VCaP (cell line): Measurements from ENCODE around the gene RAD51B.

Source experiments
- H3K27ac ChIP-seq: fragments of 450-650 bp; 2 replicates; pipeline ENCODE4 v1.5.1; 2017
- TF ChIP-seq, protein P1 (sequence below): fragments of 450-650 bp; conservative IDR thresholded peaks from 2 replicates; pipeline ENCODE4 v1.5.1; 2017; ENCODE audit warnings: mild to moderate bottlenecking, moderate library complexity

RAD51B gene

DNA sequence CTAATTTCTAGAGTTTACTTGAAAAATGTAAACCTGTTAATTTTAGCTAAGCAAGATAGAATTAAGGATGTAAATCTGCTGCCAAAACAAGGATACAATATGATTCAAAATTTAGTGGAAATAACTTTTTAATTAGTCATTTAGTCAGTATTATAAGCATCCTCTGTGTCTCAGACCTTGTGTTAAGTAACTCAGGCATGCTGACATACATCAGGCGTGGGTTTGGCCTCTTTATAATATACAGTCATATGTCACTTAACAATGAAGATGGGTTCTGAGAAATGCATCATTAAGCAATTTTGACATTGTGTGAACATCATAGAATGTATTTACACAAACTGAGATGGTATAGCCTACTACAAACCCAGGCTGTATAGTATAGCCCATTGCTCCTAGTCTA, 586.4 kb downstream of the RAD51B start:
- H3K27ac ChIP-seq: no peak overlapping the region
- TF ChIP-seq, protein P1, sequence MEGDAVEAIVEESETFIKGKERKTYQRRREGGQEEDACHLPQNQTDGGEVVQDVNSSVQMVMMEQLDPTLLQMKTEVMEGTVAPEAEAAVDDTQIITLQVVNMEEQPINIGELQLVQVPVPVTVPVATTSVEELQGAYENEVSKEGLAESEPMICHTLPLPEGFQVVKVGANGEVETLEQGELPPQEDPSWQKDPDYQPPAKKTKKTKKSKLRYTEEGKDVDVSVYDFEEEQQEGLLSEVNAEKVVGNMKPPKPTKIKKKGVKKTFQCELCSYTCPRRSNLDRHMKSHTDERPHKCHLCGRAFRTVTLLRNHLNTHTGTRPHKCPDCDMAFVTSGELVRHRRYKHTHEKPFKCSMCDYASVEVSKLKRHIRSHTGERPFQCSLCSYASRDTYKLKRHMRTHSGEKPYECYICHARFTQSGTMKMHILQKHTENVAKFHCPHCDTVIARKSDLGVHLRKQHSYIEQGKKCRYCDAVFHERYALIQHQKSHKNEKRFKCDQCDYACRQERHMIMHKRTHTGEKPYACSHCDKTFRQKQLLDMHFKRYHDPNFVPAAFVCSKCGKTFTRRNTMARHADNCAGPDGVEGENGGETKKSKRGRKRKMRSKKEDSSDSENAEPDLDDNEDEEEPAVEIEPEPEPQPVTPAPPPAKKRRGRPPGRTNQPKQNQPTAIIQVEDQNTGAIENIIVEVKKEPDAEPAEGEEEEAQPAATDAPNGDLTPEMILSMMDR: no peak

DNA sequence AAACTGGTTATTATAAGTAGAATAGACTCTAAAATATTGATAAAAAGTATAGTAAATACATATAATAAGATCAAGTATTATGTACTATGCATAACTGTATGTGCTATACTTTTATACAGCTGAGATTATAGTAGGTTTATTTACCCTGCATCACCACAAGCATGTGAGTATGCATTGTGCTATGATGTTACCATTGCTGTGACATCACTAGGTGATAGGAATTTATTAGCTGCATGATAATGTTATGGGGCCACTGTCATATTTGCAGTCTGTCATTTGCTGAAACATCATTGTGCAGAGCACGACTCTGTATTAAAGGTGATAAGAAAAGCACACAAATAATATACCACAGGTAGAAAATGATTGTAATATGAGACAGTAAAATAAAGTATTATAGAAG, 587.7 kb downstream of the RAD51B start:
- H3K27ac ChIP-seq: peak overlapping the region; percentile 47
- TF ChIP-seq, protein P1: no peak

DNA sequence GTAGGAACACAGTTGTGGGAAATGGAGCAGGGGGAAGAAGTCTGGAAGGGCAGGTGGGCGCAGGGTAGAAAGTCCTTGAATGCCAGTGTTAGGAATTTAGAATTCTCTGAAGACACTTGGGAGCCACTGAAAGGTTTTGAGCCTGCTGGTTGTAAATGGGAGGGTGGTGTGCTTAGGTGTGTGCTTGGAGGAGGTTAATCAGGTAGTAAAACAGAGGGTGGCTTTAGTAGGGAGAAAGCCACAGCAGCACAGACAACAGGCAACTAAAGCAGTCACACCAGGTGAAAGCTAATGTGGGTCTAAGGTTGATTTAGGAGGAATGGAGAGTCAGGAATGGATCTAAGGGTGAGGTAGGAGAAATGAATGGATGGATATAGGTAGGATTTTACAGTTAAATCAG, 588.2 kb downstream of the RAD51B start:
- TF ChIP-seq, protein P1: no peak
- H3K27ac ChIP-seq: peak overlapping the region; percentile 47

DNA sequence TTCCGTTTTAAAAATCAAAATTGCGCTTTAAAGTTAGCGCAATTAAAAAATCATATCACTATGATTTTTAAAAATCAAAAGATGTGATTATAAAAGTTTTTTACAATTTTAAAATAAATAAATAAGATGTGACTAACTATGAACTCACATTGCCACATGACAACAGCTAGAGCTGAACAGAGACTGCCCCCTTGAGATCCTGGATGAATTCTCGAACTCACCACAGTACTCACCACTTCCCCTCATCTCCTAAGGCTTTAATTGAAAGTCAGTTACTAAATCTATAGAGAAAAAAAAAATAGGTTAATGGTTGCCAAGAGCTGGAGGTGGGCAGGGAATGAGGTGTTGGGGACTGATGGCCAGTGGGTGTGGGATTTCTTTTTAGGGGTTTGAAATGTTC, 589.1 kb downstream of the RAD51B start:
- TF ChIP-seq, protein P1: no peak
- no peak overlapping the region for H3K27ac ChIP-seq

DNA sequence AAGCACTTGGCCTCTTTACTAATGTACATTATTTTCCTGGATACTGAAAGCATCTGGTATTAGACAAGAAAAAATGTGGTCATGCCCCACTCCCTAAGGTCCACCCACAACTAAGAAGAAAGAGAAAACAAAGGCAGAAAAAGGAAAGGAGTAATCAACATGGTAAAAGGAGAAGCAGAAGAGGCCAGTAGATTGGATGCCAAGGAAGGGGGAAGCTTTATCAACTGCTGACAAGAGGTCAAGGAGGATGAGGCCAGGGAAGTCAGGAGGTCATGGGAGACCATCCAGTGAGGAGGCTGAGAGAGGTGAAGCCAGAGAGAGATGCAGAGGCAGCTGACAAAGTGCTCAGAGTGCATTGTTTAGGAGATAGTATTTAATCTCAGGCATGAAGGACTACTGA, 589.8 kb downstream of the RAD51B start:
- TF ChIP-seq, protein P1: no peak
- no peak overlapping the region for H3K27ac ChIP-seq

DNA sequence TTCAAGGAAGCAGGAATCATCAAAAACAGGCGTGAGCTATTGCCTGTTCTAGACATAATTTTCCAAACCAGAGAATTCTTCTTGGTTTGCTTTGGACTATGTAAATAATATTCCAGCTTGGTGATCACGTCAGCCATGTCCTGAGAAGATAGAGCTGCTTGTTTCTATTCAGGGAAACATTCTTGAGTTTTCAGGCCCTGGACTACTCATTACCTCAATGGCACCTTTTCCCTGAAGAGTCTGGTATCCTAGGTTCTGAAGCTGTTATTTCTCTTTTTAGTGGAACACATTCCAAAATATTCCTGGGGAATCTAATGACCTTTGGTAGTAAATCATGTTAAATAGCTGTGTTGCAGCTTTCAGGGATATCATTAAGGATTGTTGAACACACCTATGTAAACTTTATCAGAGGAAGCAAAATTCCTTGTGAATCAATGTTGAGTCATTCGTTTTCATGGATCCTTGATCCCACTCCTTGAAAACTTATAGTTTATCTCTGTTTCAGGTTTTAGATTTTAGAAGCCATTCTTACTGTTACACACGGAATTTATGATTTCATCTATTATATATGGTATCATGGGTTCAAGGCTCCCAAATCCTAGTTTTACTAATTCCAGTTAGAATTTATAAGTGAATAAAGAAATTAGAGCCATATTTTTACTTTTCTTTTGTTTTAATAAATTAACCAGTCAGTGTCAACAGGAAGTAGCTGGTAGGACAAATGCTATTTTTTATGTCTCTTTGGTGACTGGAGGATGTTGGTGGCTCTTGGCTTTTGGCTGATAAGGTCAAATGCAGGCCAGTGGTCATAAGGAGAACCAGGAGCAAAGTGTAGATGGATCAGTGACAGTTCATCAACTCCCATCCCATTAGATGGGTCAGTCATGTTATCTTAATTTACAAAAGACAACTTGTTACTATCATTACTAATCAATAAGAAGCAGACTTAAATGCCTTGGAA, 593.2 kb downstream of the RAD51B start:
- TF ChIP-seq, protein P1: no peak
- no peak overlapping the region for H3K27ac ChIP-seq

DNA sequence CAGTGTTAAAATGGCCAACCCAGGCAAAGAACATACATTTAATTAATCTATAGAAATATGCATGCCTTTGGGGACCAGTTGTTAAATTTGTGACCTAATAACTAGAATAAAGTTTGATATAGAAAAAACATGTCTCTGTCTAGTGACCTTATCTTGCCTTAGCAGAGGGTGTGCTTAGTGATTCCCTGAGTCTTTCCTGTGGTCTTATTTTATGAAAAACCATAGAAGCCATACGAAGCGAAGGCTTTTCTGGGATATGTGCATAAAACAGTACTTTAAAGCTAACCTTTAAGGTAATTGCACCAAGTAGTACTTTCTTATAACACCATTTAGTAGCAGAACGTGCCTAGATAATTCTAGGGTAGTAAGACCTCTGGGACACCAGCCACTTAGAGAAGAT, 593.9 kb downstream of the RAD51B start:
- TF ChIP-seq, protein P1: no peak
- H3K27ac ChIP-seq: no peak overlapping the region
